PFSK-1 (cell line): ENCODE results near the gene MAPK4.

ENCODE experiments used
- FOXP2 ChIP-seq: optimal IDR thresholded peaks from 2 replicates; pipeline ENCODE3; 2011; ENCODE audit warnings: borderline replicate concordance, control low read depth, inconsistent platforms; ENCODE audit not compliant: insufficient read depth; ENCODE audit errors: extremely low read length, extremely low read depth
- POLR2AphosphoS5 ChIP-seq: IDR thresholded peaks from 2 replicates; pipeline ENCODE4 v1.6.1; 2012; ENCODE audit warnings: low read depth, mild to moderate bottlenecking, control low read depth, low read length, moderate library complexity
- REST ChIP-seq, 2 experiments: IDR thresholded peaks; 2 replicates each; pipeline versions ENCODE4 v1.6.1 to v1.8.0; 2011 to 2012; ENCODE audit warnings: low read depth in 2 of 2, low read length in 2 of 2, control low read depth in 1 of 2, inconsistent platforms in 1 of 2, mild to moderate bottlenecking in 1 of 2, moderate library complexity in 1 of 2; ENCODE audit not compliant: insufficient read depth in 1 of 2
- TAF1 ChIP-seq: IDR thresholded peaks from 2 replicates; pipeline ENCODE4 v1.6.1; 2012; ENCODE audit warnings: low read length, control low read depth, borderline replicate concordance; ENCODE audit not compliant: insufficient read depth

GRCh38 chr18:50582500-50582899 is 22.6 kb downstream of the MAPK4 start:
- TF ChIP-seq REST (IDR thresholded peaks at IDR 0.05; ENCODE audit: insufficient read depth in 1 of 2, low read depth in 2 of 2, low read length in 2 of 2) = no peak
- no peak for TF ChIP-seq FOXP2
- TF ChIP-seq TAF1 = no peak
- no peak for TF ChIP-seq POLR2AphosphoS5
